ENCODE results near the gene EPHA4.

Gene EPHA4

GRCh38 chr2:221374234-221374633 is 197.9 kb downstream of the EPHA4 start:
- Histone ChIP-seq H3K4me1 (ENCODE audit: insufficient read depth, poor library complexity, severe bottlenecking) (no peaks in the 10 kb centered on the region), H3K27ac (ENCODE audit: poor library complexity, severe bottlenecking) (no peak overlapping the region), H3K9me3 (ENCODE audit: severe bottlenecking) (no peaks in the 10 kb centered on the region), H3K36me3 (ENCODE audit: low read depth) (no peaks in the 10 kb centered on the region), H3K4me3 (ENCODE audit: severe bottlenecking) (no peak overlapping the region), H3K27me3 (ENCODE audit: insufficient read depth, poor library complexity, severe bottlenecking) (no peaks in the 10 kb centered on the region)
- ATAC-seq (ENCODE audit: low read depth) (no peak), DNase-seq (ENCODE audit: low spot score) (no peak)
- TF ChIP-seq, protein P1, sequence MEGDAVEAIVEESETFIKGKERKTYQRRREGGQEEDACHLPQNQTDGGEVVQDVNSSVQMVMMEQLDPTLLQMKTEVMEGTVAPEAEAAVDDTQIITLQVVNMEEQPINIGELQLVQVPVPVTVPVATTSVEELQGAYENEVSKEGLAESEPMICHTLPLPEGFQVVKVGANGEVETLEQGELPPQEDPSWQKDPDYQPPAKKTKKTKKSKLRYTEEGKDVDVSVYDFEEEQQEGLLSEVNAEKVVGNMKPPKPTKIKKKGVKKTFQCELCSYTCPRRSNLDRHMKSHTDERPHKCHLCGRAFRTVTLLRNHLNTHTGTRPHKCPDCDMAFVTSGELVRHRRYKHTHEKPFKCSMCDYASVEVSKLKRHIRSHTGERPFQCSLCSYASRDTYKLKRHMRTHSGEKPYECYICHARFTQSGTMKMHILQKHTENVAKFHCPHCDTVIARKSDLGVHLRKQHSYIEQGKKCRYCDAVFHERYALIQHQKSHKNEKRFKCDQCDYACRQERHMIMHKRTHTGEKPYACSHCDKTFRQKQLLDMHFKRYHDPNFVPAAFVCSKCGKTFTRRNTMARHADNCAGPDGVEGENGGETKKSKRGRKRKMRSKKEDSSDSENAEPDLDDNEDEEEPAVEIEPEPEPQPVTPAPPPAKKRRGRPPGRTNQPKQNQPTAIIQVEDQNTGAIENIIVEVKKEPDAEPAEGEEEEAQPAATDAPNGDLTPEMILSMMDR (IDR thresholded peaks at IDR 0.05; ENCODE audit: poor library complexity, severe bottlenecking), result no peak

DNA sequence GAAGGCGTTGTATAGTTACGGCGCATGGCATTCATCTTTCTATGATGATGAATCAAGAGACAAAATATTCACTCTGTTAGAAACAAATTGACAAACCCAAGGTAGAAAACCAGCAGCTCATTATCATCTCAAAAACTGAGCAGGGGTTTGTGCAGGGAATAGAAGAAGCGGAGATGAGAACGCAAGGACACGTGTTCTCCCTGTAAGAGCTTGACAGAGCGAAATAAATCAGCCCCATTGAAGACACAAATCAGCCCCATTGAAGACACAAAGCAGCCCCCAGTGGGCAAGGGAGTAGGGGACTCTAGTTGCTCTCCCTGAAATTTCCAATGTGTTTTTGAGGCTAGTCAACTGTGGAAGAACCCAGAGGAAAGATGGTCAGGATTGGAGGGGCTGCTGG is 199.2 kb downstream of the EPHA4 start:
- Histone ChIP-seq H3K4me1 (ENCODE audit: insufficient read depth, poor library complexity, severe bottlenecking) (no peaks in the 10 kb centered on the region), H3K27ac (ENCODE audit: poor library complexity, severe bottlenecking) (no peak overlapping the region), H3K36me3 (ENCODE audit: low read depth) (no peaks in the 10 kb centered on the region), H3K27me3 (ENCODE audit: insufficient read depth, poor library complexity, severe bottlenecking) (no peaks in the 10 kb centered on the region), H3K9me3 (ENCODE audit: severe bottlenecking) (no peaks in the 10 kb centered on the region), H3K4me3 (ENCODE audit: severe bottlenecking) (no peak overlapping the region)
- DNase-seq (ENCODE audit: low spot score), result no peak
- no peak for ATAC-seq (ENCODE audit: low read depth)
- TF ChIP-seq, protein P1 (IDR thresholded peaks at IDR 0.05; ENCODE audit: poor library complexity, severe bottlenecking), result no peak

GRCh38 chr2:221372159-221372884 is 199.8 kb downstream of the EPHA4 start:
- Histone ChIP-seq H3K4me1 (ENCODE audit: insufficient read depth, poor library complexity, severe bottlenecking) (no peaks in the 10 kb centered on the region), H3K36me3 (ENCODE audit: low read depth) (no peaks in the 10 kb centered on the region), H3K9me3 (ENCODE audit: severe bottlenecking) (no peaks in the 10 kb centered on the region), H3K4me3 (ENCODE audit: severe bottlenecking) (no peak overlapping the region), H3K27ac (ENCODE audit: poor library complexity, severe bottlenecking) (no peak overlapping the region), H3K27me3 (ENCODE audit: insufficient read depth, poor library complexity, severe bottlenecking) (no peaks in the 10 kb centered on the region)
- TF ChIP-seq, protein P1 (IDR thresholded peaks at IDR 0.05; ENCODE audit: poor library complexity, severe bottlenecking), result no peak
- DNase-seq (ENCODE audit: low spot score), result no peak
- ATAC-seq (ENCODE audit: low read depth), result no peak

DNA sequence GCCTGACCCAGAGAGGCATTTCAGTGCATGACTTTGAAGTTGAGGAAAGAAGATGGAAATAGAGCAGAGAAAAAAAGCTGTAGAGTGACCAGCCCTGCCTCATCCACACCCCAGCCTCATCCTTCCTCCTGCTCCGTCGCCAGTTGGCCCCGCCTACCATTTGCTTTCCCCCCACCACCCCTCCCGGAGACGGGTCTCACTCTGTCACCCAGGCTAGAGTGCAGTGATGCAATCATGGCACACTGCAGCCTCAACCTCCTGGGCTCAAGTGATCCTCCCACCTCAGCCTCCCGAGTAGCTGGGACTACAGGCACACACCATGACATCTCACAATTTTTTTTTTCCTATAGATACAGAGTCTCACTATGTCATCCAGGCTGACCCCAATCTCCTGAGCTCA is 200.8 kb downstream of the EPHA4 start:
- H3K4me3 ChIP-seq (ENCODE audit: severe bottlenecking), result no peak overlapping the region
- TF ChIP-seq, protein P1 (IDR thresholded peaks at IDR 0.05; ENCODE audit: poor library complexity, severe bottlenecking), result no peak
- no peak for ATAC-seq (ENCODE audit: low read depth)
- H3K27ac ChIP-seq (ENCODE audit: poor library complexity, severe bottlenecking), result no peak overlapping the region
- no peaks in the 10 kb centered on the region for H3K36me3 ChIP-seq (ENCODE audit: low read depth)
- H3K9me3 ChIP-seq (ENCODE audit: severe bottlenecking), result no peaks in the 10 kb centered on the region
- no peak for DNase-seq (ENCODE audit: low spot score)
- H3K27me3 ChIP-seq (ENCODE audit: insufficient read depth, poor library complexity, severe bottlenecking), result no peaks in the 10 kb centered on the region
- H3K4me1 ChIP-seq (ENCODE audit: insufficient read depth, poor library complexity, severe bottlenecking), result no peaks in the 10 kb centered on the region

DNA sequence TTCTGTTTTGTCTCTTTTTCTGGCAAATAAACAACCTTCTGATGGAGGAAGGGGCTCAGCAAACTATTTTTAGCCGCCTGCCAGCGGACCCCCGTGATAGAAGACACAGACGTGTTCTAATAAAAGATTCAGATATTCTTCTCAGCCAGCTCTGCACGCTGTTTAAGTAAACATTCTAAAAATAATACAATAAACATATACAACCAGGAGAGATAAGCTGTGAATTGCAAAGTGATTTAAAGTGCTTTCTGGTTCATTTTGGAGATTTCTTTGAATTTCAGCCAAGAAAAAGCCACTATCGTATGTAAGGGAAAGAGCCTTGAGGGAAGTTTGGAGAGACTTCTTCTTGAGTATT is 201.3 kb downstream of the EPHA4 start:
- H3K9me3 ChIP-seq (ENCODE audit: severe bottlenecking), result no peaks in the 10 kb centered on the region
- DNase-seq (ENCODE audit: low spot score) (no peak), ATAC-seq (ENCODE audit: low read depth) (no peak)
- H3K27me3 ChIP-seq (ENCODE audit: insufficient read depth, poor library complexity, severe bottlenecking), result no peaks in the 10 kb centered on the region
- no peaks in the 10 kb centered on the region for H3K4me1 ChIP-seq (ENCODE audit: insufficient read depth, poor library complexity, severe bottlenecking)
- H3K4me3 ChIP-seq (ENCODE audit: severe bottlenecking), result no peak overlapping the region
- TF ChIP-seq, protein P1 (IDR thresholded peaks at IDR 0.05; ENCODE audit: poor library complexity, severe bottlenecking), result no peak
- H3K27ac ChIP-seq (ENCODE audit: poor library complexity, severe bottlenecking), result no peak overlapping the region
- H3K36me3 ChIP-seq (ENCODE audit: low read depth), result no peaks in the 10 kb centered on the region

Data from RWPE2 (cell line).